ENCODE results near the gene ELOA.

DNA sequence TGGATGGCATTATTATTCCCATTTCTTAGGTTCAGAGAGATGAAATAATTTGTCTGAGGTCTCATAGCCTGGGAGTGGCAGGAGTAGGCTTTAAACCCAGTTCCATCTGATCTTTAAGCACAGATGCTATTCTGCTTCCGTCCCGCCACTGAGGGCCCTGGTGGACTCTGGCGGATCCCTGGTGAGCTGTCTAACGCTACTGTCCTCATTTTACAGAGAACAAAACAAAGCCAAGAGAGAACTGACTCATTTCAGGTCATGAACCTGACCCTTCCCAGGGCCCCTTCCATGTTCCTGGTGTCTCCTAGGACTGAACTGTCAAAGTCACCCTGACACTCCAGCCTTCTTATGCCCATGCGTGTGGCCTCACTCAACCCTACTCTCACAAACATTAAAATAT lies 60.4 kb downstream of the ELOA start:
- TF ChIP-seq, protein P1, sequence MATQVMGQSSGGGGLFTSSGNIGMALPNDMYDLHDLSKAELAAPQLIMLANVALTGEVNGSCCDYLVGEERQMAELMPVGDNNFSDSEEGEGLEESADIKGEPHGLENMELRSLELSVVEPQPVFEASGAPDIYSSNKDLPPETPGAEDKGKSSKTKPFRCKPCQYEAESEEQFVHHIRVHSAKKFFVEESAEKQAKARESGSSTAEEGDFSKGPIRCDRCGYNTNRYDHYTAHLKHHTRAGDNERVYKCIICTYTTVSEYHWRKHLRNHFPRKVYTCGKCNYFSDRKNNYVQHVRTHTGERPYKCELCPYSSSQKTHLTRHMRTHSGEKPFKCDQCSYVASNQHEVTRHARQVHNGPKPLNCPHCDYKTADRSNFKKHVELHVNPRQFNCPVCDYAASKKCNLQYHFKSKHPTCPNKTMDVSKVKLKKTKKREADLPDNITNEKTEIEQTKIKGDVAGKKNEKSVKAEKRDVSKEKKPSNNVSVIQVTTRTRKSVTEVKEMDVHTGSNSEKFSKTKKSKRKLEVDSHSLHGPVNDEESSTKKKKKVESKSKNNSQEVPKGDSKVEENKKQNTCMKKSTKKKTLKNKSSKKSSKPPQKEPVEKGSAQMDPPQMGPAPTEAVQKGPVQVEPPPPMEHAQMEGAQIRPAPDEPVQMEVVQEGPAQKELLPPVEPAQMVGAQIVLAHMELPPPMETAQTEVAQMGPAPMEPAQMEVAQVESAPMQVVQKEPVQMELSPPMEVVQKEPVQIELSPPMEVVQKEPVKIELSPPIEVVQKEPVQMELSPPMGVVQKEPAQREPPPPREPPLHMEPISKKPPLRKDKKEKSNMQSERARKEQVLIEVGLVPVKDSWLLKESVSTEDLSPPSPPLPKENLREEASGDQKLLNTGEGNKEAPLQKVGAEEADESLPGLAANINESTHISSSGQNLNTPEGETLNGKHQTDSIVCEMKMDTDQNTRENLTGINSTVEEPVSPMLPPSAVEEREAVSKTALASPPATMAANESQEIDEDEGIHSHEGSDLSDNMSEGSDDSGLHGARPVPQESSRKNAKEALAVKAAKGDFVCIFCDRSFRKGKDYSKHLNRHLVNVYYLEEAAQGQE (IDR thresholded peaks at IDR 0.05; ENCODE audit: unreplicated experiment) = no peak
- TF ChIP-seq, protein P2, sequence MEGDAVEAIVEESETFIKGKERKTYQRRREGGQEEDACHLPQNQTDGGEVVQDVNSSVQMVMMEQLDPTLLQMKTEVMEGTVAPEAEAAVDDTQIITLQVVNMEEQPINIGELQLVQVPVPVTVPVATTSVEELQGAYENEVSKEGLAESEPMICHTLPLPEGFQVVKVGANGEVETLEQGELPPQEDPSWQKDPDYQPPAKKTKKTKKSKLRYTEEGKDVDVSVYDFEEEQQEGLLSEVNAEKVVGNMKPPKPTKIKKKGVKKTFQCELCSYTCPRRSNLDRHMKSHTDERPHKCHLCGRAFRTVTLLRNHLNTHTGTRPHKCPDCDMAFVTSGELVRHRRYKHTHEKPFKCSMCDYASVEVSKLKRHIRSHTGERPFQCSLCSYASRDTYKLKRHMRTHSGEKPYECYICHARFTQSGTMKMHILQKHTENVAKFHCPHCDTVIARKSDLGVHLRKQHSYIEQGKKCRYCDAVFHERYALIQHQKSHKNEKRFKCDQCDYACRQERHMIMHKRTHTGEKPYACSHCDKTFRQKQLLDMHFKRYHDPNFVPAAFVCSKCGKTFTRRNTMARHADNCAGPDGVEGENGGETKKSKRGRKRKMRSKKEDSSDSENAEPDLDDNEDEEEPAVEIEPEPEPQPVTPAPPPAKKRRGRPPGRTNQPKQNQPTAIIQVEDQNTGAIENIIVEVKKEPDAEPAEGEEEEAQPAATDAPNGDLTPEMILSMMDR (conservative IDR thresholded peaks at IDR 0.05; ENCODE audit: low read depth in 2 of 2) = no peak
- TF ChIP-seq CREB1 (CRISPR knock-in tag; IDR thresholded peaks at IDR 0.05; ENCODE audit: low read depth) = no peak
- no peak for TF ChIP-seq POLR2AphosphoS5 (IDR thresholded peaks at IDR 0.05; ENCODE audit: low read depth)
- no peak for TF ChIP-seq JUNB (IDR thresholded peaks at IDR 0.05; ENCODE audit: unreplicated experiment)
- TF ChIP-seq EZH2phosphoT487 (IDR thresholded peaks at IDR 0.05; ENCODE audit: unreplicated experiment) = no peak
- no peak for TF ChIP-seq NANOG (IDR thresholded peaks at IDR 0.05; ENCODE audit: borderline replicate concordance)
- no peak for TF ChIP-seq EZH2 (IDR thresholded peaks at IDR 0.05; ENCODE audit: low read depth, unreplicated experiment)
